Right hindlimb (tissue), 1 donor: ENCODE measurements around the gene KAZN.

Experiments
- DNase-seq: peaks from one replicate; pipeline ENCODE4 v3.0.0-alpha.2; 2018

Gene KAZN

DNA sequence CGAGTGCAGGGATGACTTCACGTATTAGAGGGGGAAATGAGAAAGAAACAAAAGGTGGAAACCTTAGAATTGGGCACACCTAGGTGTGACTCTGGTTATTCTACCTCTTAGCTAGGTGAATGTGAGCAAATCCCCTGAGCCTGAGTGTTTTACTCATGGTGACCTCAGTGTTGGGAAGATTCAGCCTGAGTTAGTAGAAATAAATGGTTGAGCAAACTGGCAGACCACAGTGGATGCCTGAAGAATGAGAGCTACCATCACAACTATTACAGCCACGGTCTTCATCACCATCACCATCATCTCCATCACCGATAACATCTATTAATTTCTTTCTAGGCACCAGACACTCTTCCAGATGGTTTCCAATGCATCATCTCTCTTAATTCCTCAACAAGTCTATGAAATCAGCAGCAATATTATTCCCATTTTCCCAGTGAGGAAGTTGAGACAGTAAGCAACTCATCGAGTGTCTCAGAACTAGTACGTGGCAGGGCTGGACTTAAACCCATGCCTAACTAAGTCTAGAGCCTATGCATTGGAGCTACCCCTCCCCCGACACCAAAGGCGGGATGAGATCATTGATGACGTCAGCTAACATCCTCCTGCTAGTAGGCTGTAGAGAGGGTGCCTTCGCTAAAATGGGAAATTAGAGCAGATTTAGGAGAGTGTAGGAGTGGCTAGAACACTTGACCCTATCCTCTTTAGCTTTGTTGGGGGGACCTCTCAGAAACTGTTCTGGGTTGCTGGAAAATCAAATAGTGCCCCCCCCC lies 7.9 kb upstream of the KAZN start:
- DNase-seq = no peak

GRCh38 chr1:14591600-14591999 lies 6.9 kb upstream of the KAZN start:
- DNase-seq = no peak

GRCh38 chr1:14592004-14592631 lies 6.4 kb upstream of the KAZN start:
- no peak for DNase-seq

DNA sequence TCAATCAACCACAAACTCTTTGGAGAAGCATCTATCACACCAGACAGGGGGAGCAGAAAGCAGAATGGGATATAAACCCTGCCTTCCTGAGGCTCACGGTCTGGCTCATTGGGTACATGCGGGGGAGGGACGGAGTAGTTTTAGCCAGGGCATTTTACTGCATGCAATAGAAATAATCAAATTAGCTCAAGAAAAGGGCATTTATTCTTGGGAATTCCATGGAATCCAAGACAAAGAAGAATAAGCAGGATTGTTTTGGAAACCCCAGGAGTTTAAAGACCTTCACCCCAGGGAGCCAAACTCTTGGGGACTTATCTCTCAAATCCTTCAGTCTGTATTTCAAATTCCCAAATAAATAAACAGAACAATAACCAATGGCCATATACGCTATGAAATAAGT lies 5.2 kb upstream of the KAZN start:
- DNase-seq = no peak

GRCh38 chr1:14594045-14594444 lies 4.4 kb upstream of the KAZN start:
- DNase-seq = no peak

- DNase-seq = no peak
Observed at GRCh38 chr1:14596591-14596990, 1.9 kb upstream of the KAZN start.

DNA sequence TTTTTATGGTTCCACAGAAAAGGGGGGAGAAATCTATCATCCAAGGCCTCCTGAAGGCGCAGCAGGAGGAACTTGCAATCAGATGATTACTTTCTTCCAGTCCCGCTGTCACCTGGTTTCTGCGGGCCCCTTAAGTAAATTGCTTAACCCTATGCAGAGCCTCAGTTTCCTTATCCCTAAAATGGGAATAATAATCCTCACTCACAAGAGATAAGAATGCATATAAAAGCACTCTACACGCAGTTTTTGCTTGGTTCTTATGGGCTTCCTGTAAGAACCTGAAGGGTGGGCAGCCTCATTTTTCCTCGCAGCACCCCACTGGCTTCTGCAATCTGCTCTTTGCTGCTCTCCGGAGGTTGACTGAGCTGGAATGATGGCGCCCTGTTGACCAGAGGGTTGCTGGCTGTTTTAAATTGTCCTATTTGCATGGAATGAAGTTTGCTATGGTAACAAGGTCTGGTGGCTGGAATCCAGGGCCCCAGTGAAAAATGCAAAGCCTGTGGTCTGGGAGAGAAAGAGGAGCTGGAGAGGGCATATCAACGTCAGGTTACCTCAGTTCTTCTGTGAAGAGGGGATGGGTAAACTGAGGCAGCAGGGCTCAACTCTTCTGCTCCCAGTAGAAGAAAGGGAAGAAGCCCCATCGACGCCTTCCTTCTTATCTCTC lies 1.0 kb upstream of the KAZN start:
- peak; percentile 47 for DNase-seq

DNA sequence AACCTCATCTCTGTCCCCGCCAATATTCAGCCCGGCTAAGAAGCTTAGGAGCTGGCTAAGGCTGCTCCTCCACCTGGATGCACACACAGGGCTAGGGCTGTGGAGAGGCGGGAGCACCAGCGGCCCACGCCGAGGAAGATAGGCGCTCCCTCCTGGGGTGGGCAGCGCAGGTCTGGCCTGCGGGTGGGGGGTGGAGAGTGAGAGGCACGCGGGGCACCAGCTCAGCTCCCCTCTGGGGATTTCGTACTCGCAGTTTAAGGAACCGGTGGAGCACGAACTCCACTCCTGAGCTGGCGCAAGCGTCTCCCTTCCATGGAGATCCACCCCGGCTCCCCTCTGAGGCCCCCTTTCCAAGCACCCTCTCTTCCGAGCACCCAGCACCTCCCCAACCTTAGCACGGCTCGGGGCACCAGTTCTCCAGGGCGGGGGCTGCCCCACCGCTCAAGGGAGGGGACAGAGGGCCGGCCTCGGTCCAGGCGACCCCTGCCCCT lies 433 bp upstream of the KAZN start:
- no peak for DNase-seq

DNA sequence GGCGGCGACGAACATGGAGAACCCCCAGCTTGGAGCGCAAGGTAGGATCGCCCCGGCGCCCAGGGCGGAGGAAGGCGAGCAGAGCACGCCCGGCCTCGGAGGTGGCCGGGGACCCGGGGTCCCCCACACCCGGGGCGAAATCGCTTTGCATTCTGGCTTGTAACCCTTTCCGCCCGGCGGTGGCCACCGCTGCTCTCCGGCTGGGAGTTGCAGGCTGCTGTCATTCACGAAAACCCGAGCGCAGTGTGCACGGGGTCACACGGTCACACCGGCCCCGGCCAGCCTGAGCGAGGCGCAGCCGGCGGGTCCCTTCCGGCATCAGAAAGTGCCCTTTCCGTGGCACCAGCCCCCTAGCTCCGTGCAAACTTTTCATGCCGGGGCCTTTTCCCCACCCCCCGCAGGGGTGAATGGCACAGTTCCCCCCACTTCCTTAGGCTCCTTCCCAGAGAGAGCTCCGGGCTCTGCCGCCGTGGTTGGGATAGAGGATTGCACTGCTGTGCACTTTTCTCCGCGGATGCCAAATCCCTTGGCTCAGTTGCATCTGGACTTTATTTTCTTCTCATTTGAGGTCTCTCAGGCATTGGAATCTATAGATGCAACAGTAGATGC lies 802 bp downstream of the KAZN start:
- peak; percentile 35 for DNase-seq

- no peak for DNase-seq
Observed at GRCh38 chr1:14599800-14600199, 1.3 kb downstream of the KAZN start.

GRCh38 chr1:14600405-14601112 lies 2.1 kb downstream of the KAZN start:
- peak; percentile 35 for DNase-seq

DNA sequence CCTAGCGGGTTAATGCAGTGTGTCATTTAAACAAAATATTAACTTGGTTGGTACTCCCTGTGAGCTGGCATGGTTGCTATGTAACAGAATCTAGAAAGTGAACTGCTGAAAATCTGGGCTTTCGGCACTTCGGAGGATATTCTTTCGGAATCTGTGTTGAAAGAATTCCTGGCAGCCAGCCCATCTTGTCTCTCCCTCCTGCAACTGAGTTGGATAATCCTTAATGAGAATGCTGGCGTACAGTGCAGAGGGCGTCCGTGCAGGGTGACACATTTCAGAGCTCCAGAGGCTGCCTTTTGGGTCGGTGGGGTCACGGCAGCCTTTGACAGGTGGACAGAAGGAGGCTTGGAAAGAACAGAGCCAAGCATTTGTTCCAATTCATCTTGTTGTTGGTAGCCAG lies 3.7 kb downstream of the KAZN start:
- DNase-seq = peak; percentile 52

DNA sequence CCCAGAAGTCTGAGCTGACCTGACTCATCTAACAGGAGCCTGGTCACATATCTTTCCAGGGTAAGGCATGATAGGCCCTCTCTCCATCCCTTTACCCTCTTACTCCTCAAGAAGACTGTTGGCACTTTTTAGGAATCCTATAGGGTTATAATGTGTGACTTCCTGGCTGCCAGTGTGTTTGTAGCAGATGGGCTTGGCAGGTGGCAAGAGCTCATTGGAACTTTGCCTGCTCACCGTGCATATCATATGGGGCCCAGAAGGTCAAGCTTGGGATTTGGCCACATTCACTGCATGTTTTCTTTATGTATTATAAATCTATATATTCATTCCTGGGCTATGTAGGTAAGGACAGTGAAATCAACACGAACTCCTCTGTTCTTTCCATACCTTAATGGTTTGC lies 5.2 kb downstream of the KAZN start:
- DNase-seq = no peak

DNA sequence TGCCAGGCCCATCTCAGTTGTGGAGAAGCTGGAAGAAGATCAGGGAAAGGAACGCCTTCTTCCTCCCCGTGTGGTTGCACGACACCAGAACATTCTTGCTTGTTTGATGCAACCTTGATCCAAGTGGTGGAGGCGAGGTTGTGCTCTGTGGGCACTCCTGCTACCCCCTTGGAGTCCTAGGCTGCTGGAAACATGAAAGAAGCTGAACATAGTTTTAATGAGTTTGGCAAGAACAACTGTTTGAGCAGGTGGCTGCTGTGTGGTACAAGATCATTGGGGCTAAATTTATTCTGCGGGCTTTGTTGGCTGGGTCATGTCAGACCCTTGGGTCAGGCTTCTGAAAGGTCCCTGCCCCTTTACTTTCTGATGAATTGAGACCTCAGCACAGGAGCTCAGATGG lies 5.9 kb downstream of the KAZN start:
- no peak for DNase-seq

GRCh38 chr1:14605945-14606344 lies 7.5 kb downstream of the KAZN start:
- DNase-seq = no peak

DNA sequence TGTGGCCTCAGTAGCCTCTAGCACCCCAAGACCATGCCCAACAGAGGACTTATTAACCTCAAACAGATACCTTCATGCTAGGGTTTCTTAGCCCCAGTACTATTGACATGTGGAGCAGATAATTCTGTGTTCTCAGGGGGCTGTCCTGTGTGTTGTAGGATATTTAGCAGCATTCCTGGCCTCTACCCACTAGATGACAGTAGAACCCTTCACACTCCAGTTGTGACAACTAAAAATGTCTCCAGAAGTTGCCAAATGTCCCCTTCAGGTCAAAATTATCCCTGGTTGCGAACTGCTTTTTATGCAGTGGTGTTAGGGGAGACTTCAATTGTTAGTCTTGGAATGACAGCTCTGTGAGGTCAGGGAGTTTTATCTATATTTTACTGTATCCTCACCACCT lies 8.1 kb downstream of the KAZN start:
- DNase-seq = no peak

DNA sequence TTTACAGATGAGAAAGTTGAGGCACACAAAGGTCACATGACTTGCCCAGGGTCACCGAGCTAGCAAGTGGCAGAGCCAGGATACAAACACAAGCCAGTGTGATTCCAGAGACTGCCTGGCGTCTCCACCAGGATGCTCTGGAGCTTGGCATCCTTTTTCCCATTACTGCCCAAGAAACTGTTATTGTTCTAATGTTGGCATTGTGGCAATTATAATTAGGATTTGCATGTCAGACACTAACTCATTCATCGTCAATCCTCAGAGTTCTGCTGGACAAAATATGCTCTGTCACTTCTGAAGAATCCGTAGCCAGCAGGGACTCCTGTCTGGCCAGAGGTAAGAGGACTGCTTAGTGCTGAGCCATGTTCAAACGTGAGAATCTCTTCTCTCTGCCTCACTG lies 8.8 kb downstream of the KAZN start:
- DNase-seq = no peak

- no peak for DNase-seq
Observed at GRCh38 chr1:14608308-14608707, 9.8 kb downstream of the KAZN start.

DNA sequence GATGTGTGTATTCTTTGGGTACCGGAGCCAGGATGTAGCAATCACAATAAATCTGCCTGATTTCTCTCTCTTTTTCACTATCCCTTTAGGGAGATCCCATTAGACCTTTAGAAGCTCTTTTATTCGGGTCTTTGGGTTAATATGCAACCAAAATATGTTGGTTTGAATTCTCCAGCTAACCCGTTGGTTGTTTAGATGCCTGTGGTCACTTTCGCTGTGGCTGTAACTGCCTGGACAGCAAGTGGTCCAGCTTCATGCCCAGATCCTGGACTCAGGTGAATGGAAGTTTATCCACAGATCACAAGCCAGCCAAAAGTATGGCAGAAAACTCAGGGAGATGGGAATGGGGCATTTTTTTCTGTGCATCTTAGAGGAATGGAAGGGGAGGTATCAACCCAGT lies 12.3 kb downstream of the KAZN start:
- no peak for DNase-seq

DNA sequence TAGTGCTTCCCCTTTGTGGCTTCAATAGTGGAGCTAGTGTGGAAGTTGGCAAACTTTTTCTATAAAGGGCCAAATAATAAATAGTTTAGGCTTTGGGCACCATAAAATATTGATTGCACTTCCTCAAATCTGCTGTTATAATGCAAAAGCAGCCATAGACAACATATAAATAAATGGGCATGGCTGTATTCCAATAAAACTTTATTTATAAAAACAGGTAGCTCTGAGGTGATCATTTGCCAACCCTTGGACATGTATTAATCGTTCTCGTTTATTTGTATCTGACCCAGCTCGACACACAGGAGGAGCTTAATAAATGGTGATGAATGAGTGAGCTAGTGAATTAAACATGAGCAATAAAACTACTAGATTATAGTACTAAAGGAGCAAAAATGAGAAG lies 13.3 kb downstream of the KAZN start:
- no peak for DNase-seq

DNA sequence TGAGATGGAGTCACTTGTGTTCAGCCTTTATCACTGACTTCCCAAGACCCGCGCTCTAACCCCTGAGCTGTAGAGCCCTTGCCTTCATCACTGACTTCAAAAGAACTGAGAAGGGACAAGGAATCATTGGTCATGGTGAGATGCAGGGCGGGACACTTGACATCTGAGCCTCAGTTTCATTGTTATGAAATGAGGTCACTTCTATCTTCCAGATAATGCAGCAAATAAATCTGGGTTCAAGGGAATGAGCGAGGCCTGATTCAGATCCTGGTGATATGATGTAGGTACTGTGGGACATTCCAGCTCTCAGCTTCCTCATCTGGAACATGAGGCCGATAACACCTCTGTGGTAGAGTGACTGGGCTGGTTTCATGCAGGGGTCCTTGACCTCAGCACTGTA lies 13.8 kb downstream of the KAZN start:
- no peak for DNase-seq

DNA sequence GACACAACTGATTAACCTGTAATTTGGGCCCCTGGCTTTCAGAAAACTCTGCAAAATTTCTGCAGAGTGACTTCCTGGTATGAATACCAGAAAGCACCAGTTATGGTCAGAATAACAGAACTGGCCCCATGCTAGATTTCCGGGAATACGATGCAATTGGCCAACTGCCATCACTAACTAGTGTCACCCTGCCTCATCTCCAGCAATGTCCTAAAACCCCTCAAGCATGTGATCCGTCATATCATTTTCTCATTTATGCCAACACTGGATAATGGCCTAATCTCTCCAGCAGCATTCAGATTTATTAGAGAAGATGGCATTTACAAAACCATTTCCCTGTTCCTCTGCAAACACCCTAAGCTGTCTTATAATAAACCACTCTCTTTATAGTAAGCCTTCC lies 15.4 kb downstream of the KAZN start:
- no peak for DNase-seq

- no peak for DNase-seq
Observed at GRCh38 chr1:14614341-14614740, 15.9 kb downstream of the KAZN start.
